GM20431 (cell line): ENCODE data around the gene PDXK.

Source experiments
- in situ Hi-C: fragments of 300-500 bp; cut with MseI, MboI; formaldehyde crosslinking; loops from one replicate; pipeline ENCODE4 v1.15.0; 2020; ENCODE audit warnings: low sequenced_read_pairs; ENCODE audit not compliant: unreplicated experiment

Gene PDXK

DNA sequence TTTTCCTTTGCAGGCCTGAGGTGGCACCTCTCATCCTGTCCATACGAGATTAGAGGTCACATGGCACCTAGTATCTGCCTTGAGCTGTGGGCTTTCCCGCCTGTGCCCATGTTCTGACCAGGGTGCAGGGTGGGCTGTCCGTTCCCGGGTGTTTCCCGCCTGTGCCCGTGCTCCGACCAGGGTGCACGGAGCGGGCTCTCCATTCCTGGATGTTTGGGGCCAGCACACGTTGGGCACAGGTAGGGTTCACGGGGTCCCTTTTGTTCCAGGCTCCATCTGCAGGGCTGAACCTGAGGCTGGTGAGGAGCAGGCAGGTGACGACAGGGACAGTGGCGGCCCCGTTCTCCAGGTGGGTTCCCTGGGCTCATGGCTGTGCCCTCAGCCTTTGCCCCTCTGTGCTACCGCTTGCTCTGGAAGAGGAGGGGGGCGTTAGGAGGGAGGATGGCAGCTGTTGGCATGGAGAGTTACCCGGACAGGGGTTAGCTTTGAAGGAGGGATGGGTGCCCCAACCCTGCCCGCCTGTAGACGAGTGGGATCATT, 80.4 kb downstream of the PDXK start:
- in situ Hi-C loops: no loop called here

- in situ Hi-C loops: no loop called here
These were observed 81.2 kb downstream of the PDXK start for GRCh38 chr21:43800124-43800523.

DNA sequence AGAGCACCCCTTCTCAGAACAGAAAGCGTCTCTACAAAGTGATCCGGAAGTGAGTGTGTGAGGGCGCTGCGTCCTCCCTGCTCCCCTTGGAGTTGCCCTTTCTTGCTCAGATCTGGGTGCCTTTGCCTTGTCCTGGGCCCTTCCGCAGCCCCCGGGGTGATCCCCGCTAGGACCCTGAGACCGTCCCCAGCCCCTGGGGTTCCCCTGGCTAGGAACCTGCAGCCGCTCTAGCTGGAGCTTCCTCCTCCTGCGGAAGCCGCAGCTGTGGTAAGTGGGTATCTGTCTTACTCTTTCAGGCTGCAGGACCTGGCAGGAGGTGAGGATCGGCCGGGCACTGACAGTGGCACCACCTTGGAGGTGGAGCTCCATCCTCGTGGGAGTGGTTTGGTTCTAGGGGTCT, 81.6 kb downstream of the PDXK start:
- in situ Hi-C loops: no loop called here

GRCh38 chr21:43801006-43801783, 82.3 kb downstream of the PDXK start:
- in situ Hi-C loops: no loop called here

DNA sequence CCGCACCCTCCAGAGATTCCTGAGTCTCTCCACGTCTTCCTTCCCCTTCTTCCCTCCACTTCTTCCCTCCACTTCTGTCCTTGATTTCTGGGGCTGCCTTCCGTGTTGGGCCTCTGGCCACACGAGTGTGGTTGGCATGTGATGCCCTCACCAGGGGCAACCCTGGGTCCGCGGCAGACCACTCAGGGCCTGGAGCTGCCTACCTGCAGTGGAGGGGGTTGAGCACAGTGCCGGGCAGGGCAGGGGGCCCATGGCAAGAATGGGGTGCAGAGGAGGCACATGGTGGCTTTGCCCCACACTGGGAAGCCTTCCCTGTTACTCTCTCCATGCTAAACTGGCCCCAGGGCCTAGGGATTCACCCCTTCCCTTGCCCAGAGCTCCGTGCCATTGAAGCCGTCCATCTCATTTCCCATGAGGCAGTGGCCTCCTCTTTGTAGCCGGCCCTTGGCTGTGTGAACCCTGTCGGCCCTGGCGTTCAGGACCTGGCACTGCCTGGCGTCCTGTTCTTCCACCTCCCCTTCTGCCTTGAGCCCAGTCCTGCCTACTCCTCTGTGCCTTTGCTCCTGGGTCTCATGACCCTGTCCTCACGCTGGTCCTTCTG, 83.9 kb downstream of the PDXK start:
- in situ Hi-C loops: no loop called here

DNA sequence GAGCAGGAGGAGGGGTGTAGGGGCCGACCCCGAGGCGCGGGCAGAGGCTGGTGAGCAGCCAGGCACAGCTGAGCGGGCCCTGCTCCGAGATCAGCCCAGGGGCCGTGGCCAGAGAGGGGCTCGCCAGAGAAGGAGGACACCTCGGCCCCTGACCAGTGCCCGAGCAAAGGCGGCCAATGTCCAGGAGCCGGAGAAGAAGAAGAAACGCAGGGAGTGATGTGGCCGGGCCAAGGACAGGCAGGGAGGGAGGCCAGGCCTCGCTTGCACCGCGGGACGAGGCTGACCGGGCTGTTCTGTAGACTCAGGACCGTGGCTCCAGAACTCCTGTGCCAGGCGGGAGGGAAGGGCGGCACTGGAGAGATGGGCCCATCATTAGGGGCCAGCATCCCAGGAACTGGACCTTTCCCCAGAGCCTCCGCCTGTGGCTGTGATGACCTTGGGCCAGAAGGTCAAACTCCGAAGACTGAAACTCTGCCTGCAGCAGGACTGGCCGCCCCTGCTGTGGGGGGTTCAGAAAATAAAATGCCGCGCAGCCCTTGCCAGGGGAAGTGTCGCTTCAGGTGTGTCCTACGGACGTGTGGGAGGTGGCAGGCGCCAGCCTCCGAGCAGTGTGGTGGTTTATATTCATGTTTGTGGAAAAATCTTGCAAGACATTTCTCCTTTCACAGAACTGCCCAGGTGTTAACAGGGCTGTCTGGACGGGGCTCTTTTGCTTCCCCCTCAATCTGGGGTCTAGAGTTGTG, 84.8 kb downstream of the PDXK start:
- in situ Hi-C loops: no loop called here

DNA sequence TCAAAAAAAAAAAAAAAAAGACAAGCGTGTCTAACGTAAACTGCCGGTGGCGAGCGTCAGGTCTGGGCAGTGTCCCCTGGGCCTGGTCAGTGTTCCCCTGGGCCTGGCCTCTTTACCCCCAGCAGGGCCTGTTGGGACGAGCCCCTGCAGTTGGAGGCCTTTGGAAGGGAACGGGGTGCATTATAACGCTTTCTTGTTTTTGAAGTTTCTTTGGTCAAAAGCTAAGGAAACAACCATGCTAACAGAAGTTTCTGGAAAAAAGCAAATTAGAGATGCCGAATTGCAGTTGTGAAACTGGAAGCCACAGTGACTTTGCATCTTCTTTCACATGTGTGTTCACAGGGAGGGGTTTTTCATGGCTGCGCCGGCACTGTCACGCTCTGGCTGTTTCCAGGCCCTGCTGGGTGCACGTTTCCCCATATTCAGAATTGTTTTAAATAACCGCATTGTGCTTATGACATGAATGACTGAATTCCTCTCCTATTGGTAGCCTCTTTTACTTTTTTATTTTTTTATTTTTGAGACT, 86.4 kb downstream of the PDXK start:
- in situ Hi-C loops: no loop called here

- in situ Hi-C loops: no loop called here
These were observed 87.2 kb downstream of the PDXK start for GRCh38 chr21:43806017-43806710.

DNA sequence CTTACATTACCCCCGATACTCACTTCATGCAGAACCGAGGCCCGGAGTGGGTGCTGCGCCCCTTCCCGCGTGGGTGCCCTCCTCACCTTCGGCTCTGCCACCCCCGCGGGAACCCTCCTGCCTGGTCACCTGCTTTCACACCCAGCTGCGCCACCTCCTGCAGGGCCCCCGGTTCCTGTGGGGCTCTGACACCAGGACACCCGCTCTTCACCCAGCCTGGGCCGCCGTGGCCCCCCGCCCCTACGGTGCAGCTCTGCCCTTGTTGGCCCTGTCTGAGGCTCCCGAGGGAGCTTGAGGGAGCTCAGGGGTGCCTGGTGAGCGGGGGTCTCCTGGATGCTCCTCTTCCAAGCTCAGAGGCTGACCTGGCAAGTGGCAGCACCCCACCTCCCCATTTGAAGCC, 89.4 kb downstream of the PDXK start:
- in situ Hi-C loops: no loop called here

- in situ Hi-C loops: no loop called here
These were observed 89.9 kb downstream of the PDXK start for GRCh38 chr21:43808832-43809251.

GRCh38 chr21:43809346-43809799, 90.4 kb downstream of the PDXK start:
- in situ Hi-C loops: no loop called here

DNA sequence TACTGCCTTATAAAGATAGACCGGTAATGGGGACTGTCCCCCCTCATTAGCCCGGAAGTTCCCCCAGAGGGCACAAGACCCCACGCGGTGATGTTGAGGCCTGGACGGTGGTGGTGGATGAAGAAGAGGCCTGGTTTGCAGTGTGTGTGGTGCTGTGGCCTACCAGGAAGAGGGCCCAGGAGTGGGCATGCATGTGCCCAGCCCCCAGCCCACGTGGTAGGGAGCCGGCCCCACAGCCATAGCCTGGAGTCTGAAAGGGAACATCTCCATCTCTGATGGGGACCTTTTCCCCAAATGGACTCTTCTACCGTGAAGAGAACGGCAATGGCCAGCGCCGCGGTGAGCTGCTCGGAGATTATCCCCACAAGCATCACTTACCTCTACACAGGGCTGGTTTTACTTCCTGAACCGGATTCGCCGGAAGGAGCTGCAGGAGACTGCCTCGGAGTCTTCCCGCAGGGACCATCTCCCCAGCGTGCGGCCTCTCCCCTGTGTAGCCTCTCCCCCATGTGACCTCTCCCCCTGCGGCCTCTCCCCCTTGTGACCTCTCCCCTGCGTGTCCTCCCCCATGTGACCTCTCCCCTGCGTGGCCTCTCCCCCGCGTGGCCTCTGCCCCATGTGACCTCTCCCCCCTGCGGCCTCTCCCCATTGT, 91.0 kb downstream of the PDXK start:
- in situ Hi-C loops: no loop called here

- in situ Hi-C loops: no loop called here
These were observed 91.8 kb downstream of the PDXK start for GRCh38 chr21:43810505-43811261.

DNA sequence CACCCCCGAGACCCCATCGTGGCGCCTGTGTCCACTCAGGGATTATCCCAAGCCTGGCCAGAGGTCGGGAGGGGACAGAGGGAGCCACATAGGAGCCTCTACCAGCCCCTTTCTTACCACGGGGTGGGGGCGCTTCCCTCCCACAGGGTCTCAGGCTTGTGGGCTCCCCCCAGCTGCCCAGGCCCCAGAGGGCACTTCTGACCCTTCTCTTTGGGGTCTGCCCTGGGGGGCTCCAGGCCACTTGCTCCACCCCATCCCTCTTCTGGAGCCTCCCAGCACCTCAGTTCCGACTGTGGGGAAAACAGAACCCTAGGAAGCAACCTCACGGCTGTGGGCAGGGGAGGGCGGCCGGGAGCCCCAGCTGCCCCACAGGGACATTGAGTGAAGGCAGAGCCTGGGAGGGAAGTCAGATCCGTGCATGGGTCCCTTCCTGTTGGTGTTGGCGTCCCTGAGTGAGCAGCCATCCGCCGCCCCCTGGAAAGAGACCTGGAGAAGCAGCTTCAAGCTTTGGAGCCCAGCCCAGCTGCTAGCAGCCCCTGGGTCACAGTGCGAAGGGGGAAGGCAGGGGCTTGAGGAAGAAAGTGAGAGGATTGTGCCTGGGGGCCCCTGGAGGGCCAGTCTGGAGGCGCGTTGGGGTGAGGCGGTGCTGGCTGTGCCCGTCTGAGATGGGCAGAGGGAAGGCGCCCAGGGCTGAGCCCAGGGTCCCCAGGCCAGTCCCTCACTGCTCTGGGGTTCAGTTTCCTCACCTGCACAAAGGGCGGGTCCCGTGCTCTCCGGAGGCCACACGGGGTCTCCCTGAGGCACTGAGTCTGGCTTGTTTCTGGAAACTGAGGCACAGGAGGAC, 92.6 kb downstream of the PDXK start:
- in situ Hi-C loops: no loop called here
